D721Med (cell line): ENCODE results near the gene TCAIM.

Experiments
- DNase-seq: peaks from one replicate; pipeline ENCODE4 v3.0.0; 2011; ENCODE audit warnings: low spot score; ENCODE audit not compliant: insufficient read length
- FAIRE-seq: peaks from 2 replicates; lab custom pipeline; 2011; peaks lifted over from hg19 to GRCh38; lab: Jason Lieb, UNC
- TF ChIP-seq, protein P1 (sequence below): IDR thresholded peaks from 2 replicates; pipeline ENCODE4 v1.5.1; 2012; ENCODE audit warnings: mild to moderate bottlenecking, control low read depth; ENCODE audit not compliant: insufficient read depth; ENCODE audit errors: missing control alignments

TCAIM gene

DNA sequence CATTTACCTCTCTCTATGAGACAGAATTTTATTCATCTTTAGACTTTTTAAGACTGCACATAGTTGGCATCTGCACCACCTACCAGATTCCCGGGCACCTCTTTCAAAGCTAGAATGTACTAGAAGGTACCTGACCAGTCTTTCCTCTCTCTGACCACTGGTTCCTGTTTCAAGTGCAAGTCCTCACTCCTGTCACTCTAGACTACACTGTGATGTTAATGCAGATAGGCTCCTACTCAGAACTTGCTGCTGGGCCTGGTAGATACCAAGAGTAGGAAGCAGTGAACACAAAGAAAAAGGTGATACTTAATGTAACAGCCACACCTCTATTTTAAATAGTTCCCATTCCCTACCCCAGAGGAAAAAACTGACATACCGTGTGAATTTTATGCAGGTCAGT lies 8.1 kb upstream of the TCAIM start:
- FAIRE-seq: no peak
- TF ChIP-seq, protein P1, sequence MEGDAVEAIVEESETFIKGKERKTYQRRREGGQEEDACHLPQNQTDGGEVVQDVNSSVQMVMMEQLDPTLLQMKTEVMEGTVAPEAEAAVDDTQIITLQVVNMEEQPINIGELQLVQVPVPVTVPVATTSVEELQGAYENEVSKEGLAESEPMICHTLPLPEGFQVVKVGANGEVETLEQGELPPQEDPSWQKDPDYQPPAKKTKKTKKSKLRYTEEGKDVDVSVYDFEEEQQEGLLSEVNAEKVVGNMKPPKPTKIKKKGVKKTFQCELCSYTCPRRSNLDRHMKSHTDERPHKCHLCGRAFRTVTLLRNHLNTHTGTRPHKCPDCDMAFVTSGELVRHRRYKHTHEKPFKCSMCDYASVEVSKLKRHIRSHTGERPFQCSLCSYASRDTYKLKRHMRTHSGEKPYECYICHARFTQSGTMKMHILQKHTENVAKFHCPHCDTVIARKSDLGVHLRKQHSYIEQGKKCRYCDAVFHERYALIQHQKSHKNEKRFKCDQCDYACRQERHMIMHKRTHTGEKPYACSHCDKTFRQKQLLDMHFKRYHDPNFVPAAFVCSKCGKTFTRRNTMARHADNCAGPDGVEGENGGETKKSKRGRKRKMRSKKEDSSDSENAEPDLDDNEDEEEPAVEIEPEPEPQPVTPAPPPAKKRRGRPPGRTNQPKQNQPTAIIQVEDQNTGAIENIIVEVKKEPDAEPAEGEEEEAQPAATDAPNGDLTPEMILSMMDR: no peak
- no peak for DNase-seq

DNA sequence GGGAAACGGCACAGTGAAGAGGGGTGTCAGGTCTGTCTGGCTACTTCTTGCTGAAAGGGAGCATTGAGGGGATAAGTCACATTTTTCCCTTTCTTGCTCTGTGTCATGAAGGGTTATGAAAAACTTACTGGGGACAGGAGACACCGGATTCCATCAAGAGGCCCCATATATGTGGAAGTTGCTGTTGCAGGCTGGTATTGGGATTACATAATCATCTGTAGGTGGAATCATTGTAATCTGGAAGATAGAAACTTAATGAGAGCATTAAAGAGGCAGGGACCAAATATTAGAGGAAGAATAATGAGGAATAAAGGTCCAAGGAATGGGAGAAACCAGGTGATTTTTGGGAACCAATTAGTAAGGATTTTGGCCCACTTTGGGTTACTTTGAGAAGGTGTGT lies 4.2 kb upstream of the TCAIM start:
- TF ChIP-seq, protein P1: no peak
- no peak for FAIRE-seq
- no peak for DNase-seq

- no peak for DNase-seq
- TF ChIP-seq, protein P1: no peak
- FAIRE-seq: no peak
Measured at GRCh38 chr3:44337248-44337785, 1.2 kb upstream of the TCAIM start.

- FAIRE-seq: peak; percentile 11
- no peak for DNase-seq
Measured at GRCh38 chr3:44338828-44339127, 212 bp downstream of the TCAIM start.

GRCh38 chr3:44339181-44340057 lies 853 bp downstream of the TCAIM start:
- no peak for DNase-seq
- TF ChIP-seq, protein P1: no peak

More at GRCh38 chr3:44338828-44339127, 212 bp downstream of the TCAIM start:
- TF ChIP-seq, protein P1: no peak

DNA sequence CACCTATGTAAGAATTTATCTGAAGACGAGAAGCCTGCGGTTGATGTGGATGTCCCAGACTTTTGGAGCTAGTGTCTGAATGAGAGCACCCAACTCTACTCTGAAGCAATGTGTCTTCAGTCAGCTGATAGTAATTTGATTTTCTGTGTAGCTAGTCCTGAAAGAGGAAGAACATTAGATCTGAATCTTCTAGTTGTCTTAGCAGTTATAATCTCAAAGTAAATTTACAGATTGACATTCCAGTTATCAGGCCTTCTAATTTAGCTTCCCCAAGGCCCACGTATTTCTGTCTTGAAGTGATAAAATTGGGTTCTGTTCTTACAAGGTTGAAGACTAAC lies 1.5 kb downstream of the TCAIM start:
- DNase-seq (no peak), FAIRE-seq (no peak)
- TF ChIP-seq, protein P1: no peak

More at GRCh38 chr3:44339181-44340057, 853 bp downstream of the TCAIM start:
- no peak for FAIRE-seq

DNA sequence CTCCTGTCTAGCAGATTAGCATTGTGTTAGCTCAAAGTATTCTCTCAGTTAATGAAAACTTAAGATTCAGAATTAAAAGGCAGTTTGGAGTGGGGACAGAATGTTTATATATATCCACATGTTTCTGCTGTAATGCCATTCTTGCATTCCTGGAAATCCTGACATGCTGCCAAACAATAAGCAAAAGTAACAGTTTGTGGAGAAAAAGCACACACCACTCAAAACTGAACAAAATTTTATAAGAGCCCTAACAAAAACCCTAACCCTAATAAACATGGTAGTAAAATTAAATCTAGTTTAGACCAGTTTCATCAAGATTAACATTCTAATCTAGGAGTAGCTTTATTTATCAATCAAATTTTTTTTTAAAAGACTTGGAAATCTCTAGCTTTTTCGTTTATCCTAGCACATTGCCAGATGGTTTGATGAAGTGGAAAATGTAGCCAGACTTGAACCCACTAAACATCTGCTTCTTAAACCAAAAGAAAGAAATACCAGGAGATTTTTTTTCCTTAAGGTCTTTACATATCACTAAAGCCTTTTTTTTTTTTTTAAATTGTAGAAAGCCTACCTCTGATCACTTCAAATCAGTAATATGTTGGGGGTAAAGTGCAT lies 3.7 kb downstream of the TCAIM start:
- TF ChIP-seq, protein P1: no peak
- FAIRE-seq (no peak), DNase-seq (no peak)
